ENCODE results near the gene KSR2.

Gene KSR2

DNA sequence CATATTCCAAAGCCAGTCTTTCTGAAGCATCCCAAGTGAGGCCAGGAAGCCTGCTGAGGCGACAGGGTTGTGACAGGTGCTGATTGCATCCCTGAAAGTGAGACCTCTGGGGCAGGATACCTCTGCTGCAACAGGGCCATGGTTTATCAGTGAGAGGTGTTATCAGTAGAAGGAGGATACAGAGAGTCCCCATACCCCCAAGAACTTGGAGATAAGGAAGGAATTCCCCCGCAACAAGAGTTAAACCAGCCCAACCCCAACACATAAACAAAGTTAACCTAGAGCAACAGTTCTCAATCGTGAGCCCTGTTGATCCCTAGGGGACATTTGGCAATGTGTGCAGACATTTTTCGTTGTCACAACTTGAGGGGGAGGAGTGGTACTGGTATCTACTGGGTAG is 374.3 kb downstream of the KSR2 start:
- no peak for DNase-seq (ENCODE audit: low read depth)
- TF ChIP-seq CTCF (conservative IDR thresholded peaks at IDR 0.05; ENCODE audit: low read depth, low read length), result no peak
- H3K4me3 ChIP-seq (ENCODE audit: low read depth, low read length), result no peak overlapping the region

- no peak for TF ChIP-seq CTCF (conservative IDR thresholded peaks at IDR 0.05; ENCODE audit: low read depth, low read length)
- DNase-seq (ENCODE audit: low read depth), result no peak
- H3K4me3 ChIP-seq (ENCODE audit: low read depth, low read length), result no peak overlapping the region
These were observed 374.9 kb downstream of the KSR2 start for GRCh38 chr12:117593815-117594400.

- DNase-seq (ENCODE audit: low read depth), result no peak
- no peak overlapping the region for H3K4me3 ChIP-seq (ENCODE audit: low read depth, low read length)
- no peak for TF ChIP-seq CTCF (conservative IDR thresholded peaks at IDR 0.05; ENCODE audit: low read depth, low read length)
These were observed 376.0 kb downstream of the KSR2 start for GRCh38 chr12:117592588-117593305.

DNA sequence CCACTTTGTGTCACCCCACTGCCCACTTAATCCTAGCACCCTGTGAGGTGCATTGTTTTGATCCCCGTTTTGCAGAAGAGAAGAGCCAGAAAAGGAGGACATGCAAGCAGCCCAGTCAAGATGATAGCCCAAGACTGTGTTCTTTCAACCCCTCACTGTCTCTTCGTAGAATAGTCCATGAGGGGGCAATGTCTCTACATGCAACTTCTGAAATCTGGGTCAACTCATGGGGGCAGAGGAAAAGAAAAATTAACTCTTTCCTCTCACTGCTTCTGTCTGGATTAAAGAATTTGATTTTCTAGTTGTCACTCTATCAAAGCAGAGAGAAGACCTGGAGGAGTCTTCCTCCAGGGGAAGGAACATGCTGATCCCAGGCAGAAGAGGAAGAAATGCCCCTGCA is 377.8 kb downstream of the KSR2 start:
- no peak overlapping the region for H3K4me3 ChIP-seq (ENCODE audit: low read depth, low read length)
- no peak for TF ChIP-seq CTCF (conservative IDR thresholded peaks at IDR 0.05; ENCODE audit: low read depth, low read length)
- no peak for DNase-seq (ENCODE audit: low read depth)

DNA sequence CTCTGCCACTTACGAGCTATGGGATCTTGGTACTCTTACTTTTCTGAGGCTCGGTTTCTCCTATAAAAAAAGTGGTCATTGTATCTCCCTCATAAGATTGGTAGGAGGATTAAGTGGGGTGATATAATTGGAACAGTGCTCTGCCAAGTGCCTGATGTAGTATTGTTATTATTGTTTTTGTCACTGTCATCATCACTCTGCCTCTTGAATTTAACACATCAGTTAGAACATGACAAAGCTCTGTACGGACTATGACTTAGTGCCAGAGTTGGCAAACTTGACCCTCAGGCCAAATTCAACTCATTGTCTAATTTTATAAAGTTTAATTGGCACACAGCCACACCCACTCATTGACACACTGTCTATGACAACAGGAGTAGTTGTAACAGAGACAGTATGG is 378.4 kb downstream of the KSR2 start:
- DNase-seq (ENCODE audit: low read depth), result no peak
- TF ChIP-seq CTCF (conservative IDR thresholded peaks at IDR 0.05; ENCODE audit: low read depth, low read length), result no peak
- H3K4me3 ChIP-seq (ENCODE audit: low read depth, low read length), result no peak overlapping the region

- TF ChIP-seq CTCF (conservative IDR thresholded peaks at IDR 0.05; ENCODE audit: low read depth, low read length), result no peak
- no peak for DNase-seq (ENCODE audit: low read depth)
- H3K4me3 ChIP-seq (ENCODE audit: low read depth, low read length), result no peak overlapping the region
These were observed 379.8 kb downstream of the KSR2 start for GRCh38 chr12:117589021-117589420.

All from choroid plexus epithelial cell (primary cell).